NB4 (cell line): ENCODE data around the gene PRSS50.

Experiments used
- CTCF ChIP-seq: IDR thresholded peaks from one replicate; pipeline ENCODE4 v1.5.1; 2012; ENCODE audit warnings: low read depth, low read length
- POLR2A ChIP-seq: IDR thresholded peaks from 2 replicates; pipeline ENCODE4 v1.6.1; 2011; ENCODE audit warnings: mild to moderate bottlenecking; ENCODE audit not compliant: insufficient read length; ENCODE audit errors: extremely low read depth

- TF ChIP-seq CTCF (no peak), POLR2A (no peak)
Observed at GRCh38 chr3:46709721-46710120, 7.9 kb downstream of the PRSS50 start.
